Measurements from ENCODE around the gene PRKD2. TPM values are rescaled to one million over a fixed set of nuclear protein-coding genes. Genes with fewer than 3 reads are reported as not detected.

Gene PRKD2
- polyA plus RNA-seq, 1 donor from 2014 or later, result 8.0 TPM

- Histone ChIP-seq H3K9ac (ENCODE audit: low read length) (no peak overlapping the region), H3K27me3 (ENCODE audit: insufficient read depth, low read depth, low read length) (peaks cover 5% of the 10 kb centered on the region), H2AFZ (ENCODE audit: low read depth, low read length) (no peak overlapping the region), H3F3A (ENCODE audit: insufficient read depth, low read length, poor library complexity, severe bottlenecking) (no peaks in the 10 kb centered on the region), H3K27ac (ENCODE audit: low read length) (no peak overlapping the region), H3K9me2 (ENCODE audit: insufficient read depth, low read length) (no peaks in the 10 kb centered on the region), H4K20me1 (ENCODE audit: insufficient read depth) (no peaks in the 10 kb centered on the region), H3K79me2 (replicated peaks; ENCODE audit: insufficient read depth, low read length) (no peaks in the 10 kb centered on the region), H3K36me3 (ENCODE audit: insufficient read depth, low read length) (no peaks in the 10 kb centered on the region), H3K9me3 (ENCODE audit: low read length) (no peaks in the 10 kb centered on the region), H3K4me3 (ENCODE audit: low read length) (no peak overlapping the region), H3K4me2 (ENCODE audit: low read length) (no peak overlapping the region)
- TF ChIP-seq CTCF (IDR thresholded peaks at IDR 0.05; ENCODE audit: poor library complexity, severe bottlenecking) (no peak), RAD21 (conservative IDR thresholded peaks at IDR 0.05) (no peak), MXI1 (conservative IDR thresholded peaks at IDR 0.05; ENCODE audit: poor library complexity, severe bottlenecking) (no peak), EZH2 (IDR thresholded peaks at IDR 0.05; ENCODE audit: borderline replicate concordance, insufficient read depth, low read length, poor library complexity, severe bottlenecking) (no peak), POLR2AphosphoS5 (IDR thresholded peaks at IDR 0.05) (no peak), EP300 (conservative IDR thresholded peaks at IDR 0.05; ENCODE audit: poor library complexity, severe bottlenecking) (no peak), TAF1 (IDR thresholded peaks at IDR 0.05; ENCODE audit: low read depth) (no peak), SMC3 (conservative IDR thresholded peaks at IDR 0.05; ENCODE audit: poor library complexity) (no peak)
- TF ChIP-seq, protein P1, sequence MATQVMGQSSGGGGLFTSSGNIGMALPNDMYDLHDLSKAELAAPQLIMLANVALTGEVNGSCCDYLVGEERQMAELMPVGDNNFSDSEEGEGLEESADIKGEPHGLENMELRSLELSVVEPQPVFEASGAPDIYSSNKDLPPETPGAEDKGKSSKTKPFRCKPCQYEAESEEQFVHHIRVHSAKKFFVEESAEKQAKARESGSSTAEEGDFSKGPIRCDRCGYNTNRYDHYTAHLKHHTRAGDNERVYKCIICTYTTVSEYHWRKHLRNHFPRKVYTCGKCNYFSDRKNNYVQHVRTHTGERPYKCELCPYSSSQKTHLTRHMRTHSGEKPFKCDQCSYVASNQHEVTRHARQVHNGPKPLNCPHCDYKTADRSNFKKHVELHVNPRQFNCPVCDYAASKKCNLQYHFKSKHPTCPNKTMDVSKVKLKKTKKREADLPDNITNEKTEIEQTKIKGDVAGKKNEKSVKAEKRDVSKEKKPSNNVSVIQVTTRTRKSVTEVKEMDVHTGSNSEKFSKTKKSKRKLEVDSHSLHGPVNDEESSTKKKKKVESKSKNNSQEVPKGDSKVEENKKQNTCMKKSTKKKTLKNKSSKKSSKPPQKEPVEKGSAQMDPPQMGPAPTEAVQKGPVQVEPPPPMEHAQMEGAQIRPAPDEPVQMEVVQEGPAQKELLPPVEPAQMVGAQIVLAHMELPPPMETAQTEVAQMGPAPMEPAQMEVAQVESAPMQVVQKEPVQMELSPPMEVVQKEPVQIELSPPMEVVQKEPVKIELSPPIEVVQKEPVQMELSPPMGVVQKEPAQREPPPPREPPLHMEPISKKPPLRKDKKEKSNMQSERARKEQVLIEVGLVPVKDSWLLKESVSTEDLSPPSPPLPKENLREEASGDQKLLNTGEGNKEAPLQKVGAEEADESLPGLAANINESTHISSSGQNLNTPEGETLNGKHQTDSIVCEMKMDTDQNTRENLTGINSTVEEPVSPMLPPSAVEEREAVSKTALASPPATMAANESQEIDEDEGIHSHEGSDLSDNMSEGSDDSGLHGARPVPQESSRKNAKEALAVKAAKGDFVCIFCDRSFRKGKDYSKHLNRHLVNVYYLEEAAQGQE (IDR thresholded peaks at IDR 0.05; ENCODE audit: borderline replicate concordance), result no peak
These were observed 85.4 kb downstream of the PRKD2 start for GRCh38 chr19:46631481-46631880.

- Histone ChIP-seq H3K4me2 (ENCODE audit: low read length) (no peak overlapping the region), H3K9me3 (ENCODE audit: low read length) (no peaks in the 10 kb centered on the region), H3K79me2 (replicated peaks; ENCODE audit: insufficient read depth, low read length) (no peaks in the 10 kb centered on the region), H3K27me3 (ENCODE audit: insufficient read depth, low read depth, low read length) (peaks cover 5% of the 10 kb centered on the region), H3K27ac (ENCODE audit: low read length) (no peak overlapping the region), H3F3A (ENCODE audit: insufficient read depth, low read length, poor library complexity, severe bottlenecking) (no peaks in the 10 kb centered on the region), H3K36me3 (ENCODE audit: insufficient read depth, low read length) (no peaks in the 10 kb centered on the region), H3K9me2 (ENCODE audit: insufficient read depth, low read length) (no peaks in the 10 kb centered on the region), H3K4me3 (ENCODE audit: low read length) (no peak overlapping the region), H4K20me1 (ENCODE audit: insufficient read depth) (no peaks in the 10 kb centered on the region), H3K9ac (ENCODE audit: low read length) (no peak overlapping the region), H2AFZ (ENCODE audit: low read depth, low read length) (no peak overlapping the region)
- TF ChIP-seq EZH2 (IDR thresholded peaks at IDR 0.05; ENCODE audit: borderline replicate concordance, insufficient read depth, low read length, poor library complexity, severe bottlenecking) (no peak), MXI1 (conservative IDR thresholded peaks at IDR 0.05; ENCODE audit: poor library complexity, severe bottlenecking) (no peak)
These were observed 86.2 kb downstream of the PRKD2 start for GRCh38 chr19:46630586-46631205.
